ENCODE measurements around the gene PDGFC. TPM values are rescaled to one million over a fixed set of nuclear protein-coding genes. Genes with fewer than 3 reads are reported as not detected.
"Not testable (repeated sequence)": the region's sequence is repeated elsewhere in the genome, so short reads cannot be mapped to it uniquely, and the experiment has no call there.

PDGFC gene
- total and polyA plus RNA-seq, 2 of the 13 experiments (the other 11 are each of a cell fraction or from before 2014, with no cell fraction given): 4.6 to 9.1 TPM

DNA sequence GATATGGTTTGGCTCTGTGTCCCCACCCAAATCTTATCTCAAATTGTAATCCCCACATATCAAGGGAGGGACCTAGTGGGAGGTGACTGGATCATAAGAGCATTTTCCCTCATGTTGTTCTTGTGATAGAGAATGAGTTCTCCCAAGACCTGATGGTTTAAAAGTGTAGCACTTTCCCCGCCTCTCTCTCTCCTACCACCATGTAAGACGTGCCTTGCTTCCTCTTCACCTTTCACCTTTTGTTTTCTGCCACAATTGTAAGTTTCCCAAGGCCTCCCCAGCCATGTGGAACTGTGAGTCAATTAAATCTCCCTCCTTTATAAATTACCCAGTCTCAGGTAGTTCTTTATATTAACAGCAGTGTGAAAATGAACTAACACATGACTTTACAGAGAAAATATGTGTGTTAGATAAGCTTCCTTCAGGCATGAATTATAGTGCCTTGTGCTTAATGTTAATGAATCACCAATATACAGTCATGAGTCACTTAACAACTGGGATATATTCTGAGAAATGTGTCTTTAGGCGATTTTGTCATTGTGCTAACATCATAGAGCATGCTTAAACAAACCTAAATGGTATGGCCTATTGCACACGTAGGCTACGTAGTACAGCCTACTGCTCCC lies 37.9 kb downstream of the PDGFC start:
- TF ChIP-seq ZNF709 (CRISPR knock-in tag; IDR thresholded peaks at IDR 0.05): no peak
- Histone ChIP-seq H2AFZ (ENCODE audit: low read length) (no peak overlapping the region), H3K79me2 (ENCODE audit: insufficient read depth, low read length) (no peaks in the 10 kb centered on the region), H3K27ac (ENCODE audit: extremely low read length, insufficient read depth, low read length) (no peak overlapping the region), H3K27me3 (ENCODE audit: control insufficient read depth in 1 of 2, insufficient read depth in 2 of 2, low read length in 2 of 2) (no peaks in the 10 kb centered on the region), H3K4me3 (replicated peaks in 1 of 3; ENCODE audit: insufficient read depth in 1 of 3, low read depth in 2 of 3, low read length in 3 of 3) (no peak overlapping the region), H3K9ac (ENCODE audit: insufficient read depth, low read depth, low read length) (no peak overlapping the region), H3K9me3 (ENCODE audit: low read length) (no peaks in the 10 kb centered on the region), H4K20me1 (ENCODE audit: insufficient read depth, low read length) (no peaks in the 10 kb centered on the region), H3K4me2 (ENCODE audit: low read depth, low read length) (no peak overlapping the region), H3K36me3 (replicated peaks in 1 of 2; ENCODE audit: control insufficient read depth in 1 of 2, insufficient read depth in 2 of 2, low read length in 2 of 2) (no peaks in the 10 kb centered on the region), H3K4me1 (ENCODE audit: insufficient read depth, low read length) (peaks cover 14% of the 10 kb centered on the region)
- POLR2A ChIA-PET: interaction anchor here (1.0 kb wide), 1 partner anchor 8 kb away, joined by 3 read pairs; no protein-coding TSS in a partner anchor
- CTCF ChIA-PET (ENCODE audit: low intra/inter-chr PET ratio, low total read pairs): no interaction called here
- BruUV-seq (replicated peaks): no TSS peak
- DNase-seq (ENCODE audit: low spot score) (peak; percentile 58), FAIRE-seq (no peak), ATAC-seq (peak; percentile 52; the same call in 2 of the 3 replicates)
- intact Hi-C loops (cut with micrococcal nuclease; ENCODE audit: unreplicated experiment): no loop called here
- WGBS (ENCODE audit: low lambda C conversion rate): 81% methylated on average over 5 of the region's 5 CpGs
- in situ Hi-C loops (cut with HindIII; ENCODE audit: extremely low pct_ligation_motif_present, low pct_unique_long_range_greater_than_20kb): no loop called here

DNA sequence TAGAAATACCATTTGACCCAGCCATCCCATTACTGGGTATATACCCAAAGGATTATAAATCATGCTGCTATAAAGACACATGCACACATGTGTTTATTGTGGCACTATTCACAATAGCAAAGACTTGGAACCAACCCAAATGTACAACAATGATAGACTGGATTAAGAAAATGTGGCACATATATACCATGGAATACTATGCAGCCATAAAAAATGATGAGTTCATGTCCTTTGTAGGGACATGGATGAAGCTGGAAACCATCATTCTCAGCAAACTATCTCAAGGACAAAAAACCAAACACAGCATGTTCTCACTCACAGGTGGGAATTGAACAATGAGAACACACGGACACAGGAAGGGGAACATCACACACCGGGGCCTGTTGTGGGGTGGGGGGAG lies 39.2 kb downstream of the PDGFC start:
- in situ Hi-C loops (cut with HindIII; ENCODE audit: extremely low pct_ligation_motif_present, low pct_unique_long_range_greater_than_20kb); DNase-seq (ENCODE audit: low spot score); H4K20me1 ChIP-seq (ENCODE audit: insufficient read depth, low read length); H3K79me2 ChIP-seq (ENCODE audit: insufficient read depth, low read length); H3K9me3 ChIP-seq (ENCODE audit: low read length); H3K4me2 ChIP-seq (ENCODE audit: low read depth, low read length); ATAC-seq; BruUV-seq (replicated peaks); H3K9ac ChIP-seq (ENCODE audit: insufficient read depth, low read depth, low read length); H2AFZ ChIP-seq (ENCODE audit: low read length); H3K27me3 ChIP-seq (ENCODE audit: control insufficient read depth in 1 of 2, insufficient read depth in 2 of 2, low read length in 2 of 2); intact Hi-C loops (cut with micrococcal nuclease; ENCODE audit: unreplicated experiment); CTCF ChIA-PET (ENCODE audit: low intra/inter-chr PET ratio, low total read pairs); H3K36me3 ChIP-seq (replicated peaks in 1 of 2; ENCODE audit: control insufficient read depth in 1 of 2, insufficient read depth in 2 of 2, low read length in 2 of 2); H3K27ac ChIP-seq (ENCODE audit: extremely low read length, insufficient read depth, low read length); FAIRE-seq; H3K4me3 ChIP-seq (replicated peaks in 1 of 3; ENCODE audit: insufficient read depth in 1 of 3, low read depth in 2 of 3, low read length in 3 of 3): not testable (repeated sequence)
- peaks cover 14% of the 10 kb centered on the region for H3K4me1 ChIP-seq (ENCODE audit: insufficient read depth, low read length)
- POLR2A ChIA-PET: interaction anchor here (1.4 kb wide), 1 partner anchor 9 kb away, joined by 13 read pairs; no protein-coding TSS in a partner anchor
- WGBS (ENCODE audit: low lambda C conversion rate): 97% methylated on average over 2 of the region's 2 CpGs

All from HepG2 (cell line).